NCI-H2029 treated with DMSO at 0.1 percent for 48 hours (cell line): ENCODE results near the gene AGAP2.

Experiments used
- DNase-seq: peaks from one replicate; lab custom pipeline; 2025; lab: John Stamatoyannopoulos, UW

AGAP2 gene

GRCh38 chr12:57767305-57767698 lies 28.8 kb upstream of the AGAP2 start:
- no peak for DNase-seq

DNA sequence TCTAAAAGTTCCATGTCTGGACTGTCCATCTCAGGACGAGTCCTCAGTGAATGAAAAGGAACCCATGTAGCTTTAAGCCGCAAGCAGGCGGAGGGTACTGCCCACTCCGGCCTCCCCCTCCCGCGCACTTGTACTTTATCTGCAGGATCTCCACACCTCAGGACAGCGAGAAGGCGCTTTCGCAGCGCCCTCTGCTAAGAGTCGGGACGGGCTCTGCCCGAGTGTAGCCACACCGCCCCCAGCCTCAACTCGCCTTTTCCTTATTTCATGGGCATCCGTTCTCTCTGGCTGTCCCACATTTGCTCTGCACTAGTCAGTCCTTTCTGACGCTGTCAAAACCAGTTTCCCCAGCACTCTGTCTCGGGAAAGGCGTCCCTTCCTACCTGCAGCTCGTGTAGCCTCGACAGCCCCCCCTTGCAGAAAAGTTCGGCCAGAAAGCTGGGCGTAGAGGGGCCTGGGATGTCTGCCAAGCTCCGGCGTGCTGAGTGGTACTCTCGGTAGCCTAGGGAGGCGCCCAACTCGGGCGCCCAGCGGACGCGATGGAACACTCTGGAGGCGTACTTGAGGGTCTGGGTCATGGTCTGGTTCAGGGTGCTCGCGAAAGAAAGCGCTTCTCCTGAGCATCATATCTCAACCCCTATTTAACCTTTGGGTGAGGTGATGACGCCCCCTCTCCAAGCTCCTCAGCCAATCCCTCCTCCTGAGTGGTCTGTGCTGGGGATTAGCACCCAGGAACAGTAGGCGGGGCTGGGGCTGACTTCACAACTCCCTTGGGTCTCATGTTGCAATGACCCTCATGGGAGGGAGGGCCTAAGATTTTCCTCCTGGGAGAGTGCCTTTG lies 28.1 kb upstream of the AGAP2 start, which contains the start of gene CYP27B1:
TSS of gene CYP27B1 (minus strand) at position 615 of the 841 bp plus-strand sequence. CDS start at position 578, 37 bp downstream.
- peak; percentile 57 for DNase-seq

DNA sequence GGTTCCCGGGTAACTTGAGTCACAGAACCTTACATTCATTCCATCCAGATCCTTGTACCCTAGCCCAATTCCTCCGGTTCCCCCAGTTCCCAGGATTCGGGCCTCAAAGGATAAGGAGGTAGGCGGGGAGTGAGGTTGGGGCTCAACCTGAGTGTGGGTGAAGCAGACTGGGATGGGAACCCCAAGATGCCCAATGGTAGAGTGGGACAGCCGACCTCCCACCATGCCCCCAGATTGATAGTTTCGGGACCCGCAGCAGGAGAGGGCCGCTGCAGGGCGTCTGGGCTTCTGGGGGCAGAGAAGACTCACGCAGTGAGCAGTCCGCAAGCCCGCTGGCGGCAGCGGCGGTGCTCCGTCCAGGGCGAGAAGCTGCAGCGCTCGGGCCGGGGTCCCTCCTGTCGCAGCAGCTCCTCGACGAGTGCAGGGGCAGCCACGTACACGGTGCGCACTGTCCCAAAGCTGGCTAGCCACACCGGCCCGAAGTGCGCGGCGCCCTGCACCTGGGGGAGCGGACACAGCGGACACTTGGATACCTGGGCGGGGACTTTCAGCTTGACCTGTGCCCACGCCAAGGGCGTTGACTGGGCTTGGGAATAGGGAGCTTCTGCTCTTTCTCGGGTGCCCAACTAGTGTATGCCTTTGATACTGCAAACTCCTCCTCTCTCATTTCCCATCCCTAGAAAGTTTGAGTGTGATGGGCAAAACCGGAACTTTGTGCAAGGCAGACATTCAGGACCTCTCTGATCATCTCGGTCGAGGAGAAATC lies 27.3 kb upstream of the AGAP2 start:
- no peak for DNase-seq

GRCh38 chr12:57765003-57765697 lies 26.6 kb upstream of the AGAP2 start:
- no peak for DNase-seq

DNA sequence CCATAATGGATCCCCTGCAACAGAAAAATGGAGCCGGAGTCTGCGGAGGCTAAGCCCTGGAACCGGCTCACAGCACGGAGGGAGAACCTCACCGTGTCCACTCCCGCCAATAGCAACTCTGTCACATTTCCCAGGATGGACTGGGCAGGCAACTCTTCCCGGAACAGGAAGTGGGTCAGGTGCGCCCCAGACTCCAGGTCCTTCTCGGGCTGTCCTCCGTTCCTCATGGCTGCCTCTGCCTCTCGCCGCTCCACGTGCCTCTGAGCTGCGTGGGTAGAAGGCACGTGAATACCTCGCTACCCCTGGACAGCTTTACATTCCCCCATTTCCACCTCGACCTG lies 26.1 kb upstream of the AGAP2 start:
- DNase-seq: no peak

- no peak for DNase-seq
These were observed 25.5 kb upstream of the AGAP2 start for GRCh38 chr12:57763881-57764661.

- no peak for DNase-seq
These were observed 23.9 kb upstream of the AGAP2 start for GRCh38 chr12:57762463-57762862.

DNA sequence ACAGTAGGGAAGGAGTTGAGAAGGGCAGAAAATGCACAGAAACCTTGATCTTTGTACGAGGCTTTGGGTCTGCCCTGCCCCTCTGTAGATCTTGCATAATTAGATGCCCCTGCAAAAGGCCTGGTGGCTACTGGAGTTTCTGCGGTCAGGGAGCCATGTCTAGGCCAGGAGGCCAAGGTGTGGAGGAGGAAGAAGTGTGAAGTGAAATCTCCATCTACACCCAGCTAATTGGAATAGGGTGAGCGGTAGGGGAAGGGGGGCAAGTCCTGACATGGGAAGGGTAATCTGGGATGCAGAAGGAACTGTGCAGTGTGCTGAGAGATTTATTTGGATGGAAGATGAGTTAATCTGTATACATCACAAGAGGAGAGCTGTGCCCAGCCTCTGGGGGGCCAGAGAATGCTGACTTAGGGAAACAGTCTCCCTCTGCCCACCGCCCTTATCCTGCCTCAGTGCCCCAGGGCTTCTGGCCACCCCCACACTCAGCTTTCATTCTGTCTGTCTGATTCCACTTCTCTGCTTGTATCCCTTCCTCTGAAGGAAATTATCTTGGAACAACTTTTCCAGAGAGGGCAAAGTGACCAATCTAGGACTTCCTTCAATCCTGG lies 23.0 kb upstream of the AGAP2 start:
- no peak for DNase-seq

GRCh38 chr12:57760347-57760982 lies 21.9 kb upstream of the AGAP2 start:
- DNase-seq: no peak

DNA sequence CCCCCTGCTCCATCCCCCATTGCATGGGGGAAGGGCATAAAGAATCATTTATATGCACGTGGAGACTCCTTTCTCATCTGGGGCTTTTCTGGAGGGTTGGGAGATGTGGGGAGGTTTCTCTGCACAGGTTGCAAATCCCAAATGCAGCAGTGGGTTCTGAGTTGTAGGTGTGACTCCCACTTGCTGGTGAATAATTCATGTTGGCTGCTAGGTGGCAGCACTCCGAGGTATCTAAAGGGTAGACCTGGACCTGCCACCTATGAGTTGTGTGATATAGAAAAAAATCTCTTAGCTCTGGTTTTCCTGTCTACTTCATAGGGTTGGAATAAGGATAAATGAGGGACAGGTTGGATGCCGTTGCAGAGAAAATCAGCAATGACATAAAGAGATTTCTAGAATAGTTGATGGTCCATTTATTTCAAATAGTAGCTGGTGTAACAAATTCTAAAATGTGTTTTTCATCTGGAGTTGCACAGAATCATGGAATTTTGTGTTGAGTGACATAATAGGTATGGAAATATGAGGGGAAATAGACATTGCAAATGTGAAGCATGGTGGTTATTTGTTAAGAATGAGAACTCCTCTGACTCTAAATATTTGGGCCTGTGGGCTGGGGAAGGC lies 20.9 kb upstream of the AGAP2 start:
- DNase-seq: no peak

DNA sequence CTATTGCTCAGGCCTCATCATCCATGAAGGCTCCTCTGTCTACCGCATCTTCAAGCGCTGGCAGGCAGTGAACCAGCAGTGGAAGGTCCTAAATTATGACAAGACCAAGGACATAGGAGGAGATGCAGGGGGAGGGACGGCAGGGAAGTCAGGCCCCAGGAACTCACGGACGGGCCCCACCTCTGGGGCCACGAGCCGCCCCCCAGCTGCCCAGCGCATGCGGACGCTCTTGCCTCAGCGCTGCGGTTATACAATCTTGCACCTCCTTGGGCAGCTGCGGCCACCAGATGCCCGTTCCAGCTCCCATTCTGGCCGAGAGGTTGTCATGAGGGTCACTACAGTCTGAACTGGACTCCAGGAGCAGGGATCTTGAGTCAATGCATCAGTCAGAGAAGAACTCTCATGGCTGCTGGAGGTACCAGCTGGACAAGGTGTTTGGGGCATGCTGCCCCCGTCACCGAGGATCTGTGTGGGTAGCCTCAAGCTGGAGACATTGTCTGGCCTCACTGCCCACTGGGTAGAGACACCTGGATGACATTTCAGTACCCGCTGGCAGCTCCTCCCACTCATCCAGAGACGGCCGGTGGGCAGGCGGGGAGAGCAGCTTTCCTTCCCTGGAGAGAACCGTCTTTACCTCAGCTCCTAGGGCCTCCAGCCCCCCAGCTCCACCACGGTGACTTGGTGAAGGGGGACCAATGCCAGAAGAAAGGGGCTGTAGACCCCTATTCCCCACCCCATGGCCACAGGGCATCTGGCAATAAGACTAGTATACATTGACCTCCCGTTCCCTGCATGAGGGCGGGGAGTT lies 20.2 kb upstream of the AGAP2 start:
- no peak for DNase-seq

DNA sequence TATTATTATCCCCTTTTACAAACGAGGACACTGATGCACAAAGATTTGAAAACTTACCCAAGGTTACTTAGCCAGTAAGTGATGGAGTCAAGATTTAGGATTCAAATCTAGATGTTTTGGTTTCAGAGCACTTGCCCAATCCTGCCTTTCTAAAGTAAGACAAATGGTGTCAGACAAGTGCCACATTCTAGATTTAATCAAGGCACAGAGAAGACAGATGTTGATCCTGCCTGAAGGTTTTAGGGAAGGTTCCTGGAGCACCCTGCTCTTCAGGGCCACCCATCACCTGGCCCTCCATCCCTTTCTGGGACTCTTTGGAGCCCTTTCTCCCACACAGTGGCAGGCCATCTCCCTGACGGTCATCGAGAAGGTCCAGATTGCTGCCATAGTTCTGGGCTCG lies 19.2 kb upstream of the AGAP2 start:
- no peak for DNase-seq

DNA sequence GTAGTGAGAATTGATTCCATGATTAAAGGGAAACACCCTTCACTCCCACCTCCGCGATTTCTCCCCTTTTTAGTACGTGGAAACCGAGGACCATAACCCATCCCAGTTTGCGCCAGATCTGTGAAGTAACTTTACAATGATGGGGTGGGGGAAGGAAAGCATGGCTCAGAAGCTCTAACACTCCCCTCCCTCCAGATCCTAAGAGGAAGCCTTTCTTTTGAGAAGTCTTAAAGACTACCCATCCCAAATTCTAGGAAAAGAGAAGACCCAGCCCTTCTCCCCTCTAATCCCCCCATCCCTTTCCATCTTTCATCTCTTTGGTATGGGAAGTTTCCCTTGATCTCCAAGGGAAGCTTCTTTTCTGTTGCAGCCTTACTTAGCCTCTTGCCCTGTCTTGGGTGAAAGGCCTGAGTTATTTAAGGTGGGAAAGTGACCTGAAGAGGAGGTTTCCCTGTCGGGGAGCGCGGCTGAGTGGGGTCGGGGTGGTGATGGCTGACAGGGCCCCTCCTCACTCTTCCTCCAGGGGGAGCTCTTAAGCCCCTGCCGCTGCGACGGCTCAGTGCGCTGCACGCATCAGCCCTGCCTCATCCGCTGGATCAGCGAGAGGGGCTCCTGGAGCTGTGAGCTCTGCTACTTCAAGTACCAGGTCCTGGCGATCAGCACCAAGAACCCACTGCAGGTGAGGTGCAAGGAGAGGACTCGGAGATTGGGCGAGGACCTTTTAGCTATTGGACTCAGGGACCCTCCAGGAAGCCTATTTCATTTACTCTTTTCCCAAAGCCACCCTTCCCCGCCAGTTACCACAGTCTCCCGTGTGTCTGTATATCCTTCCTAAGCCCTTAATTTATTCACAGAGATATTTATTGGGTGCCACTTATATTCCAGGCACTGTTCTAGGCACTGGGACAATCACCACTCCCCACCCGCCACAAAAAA lies 18.1 kb upstream of the AGAP2 start:
- DNase-seq: no peak

GRCh38 chr12:57755454-57756372 lies 17.2 kb upstream of the AGAP2 start:
- no peak for DNase-seq

DNA sequence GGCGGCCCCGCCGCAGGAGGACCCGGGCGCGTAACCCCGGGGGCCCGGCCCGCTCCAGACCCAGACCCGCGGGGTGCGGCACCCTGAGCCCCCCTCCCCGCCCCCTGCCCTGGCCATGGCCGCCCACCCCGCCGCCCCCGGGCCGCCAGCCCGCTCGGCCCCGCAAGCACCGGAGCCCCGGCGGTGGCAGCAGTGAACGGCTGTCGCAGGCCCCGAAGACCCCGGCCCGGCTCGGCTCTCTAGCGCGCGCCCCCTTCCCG lies 16.6 kb upstream of the AGAP2 start:
- no peak for DNase-seq

GRCh38 chr12:57754411-57755193 lies 16.1 kb upstream of the AGAP2 start, which contains the start of gene MARCHF9:
MARCHF9 (plus strand) TSS chr12:57755103; CDS start chr12:57755529, 426 bp downstream.
- DNase-seq: peak; percentile 83
